GM23338 (cell line): Measurements from ENCODE around the gene PLBD2.

Experiments used
- EZH2 ChIP-seq: fragments of 200-600 bp; sonication (generic); IDR thresholded peaks from one replicate; pipeline ENCODE4 v1.8.0; 2017; ENCODE audit warnings: antibody characterized with exemption, mild to moderate bottlenecking, low read depth; ENCODE audit not compliant: unreplicated experiment
- POLR2AphosphoS5 ChIP-seq: IDR thresholded peaks from 2 replicates; pipeline ENCODE4 v1.6.1; 2016; ENCODE audit warnings: antibody characterized with exemption, low read depth

GRCh38 chr12:113388351-113388750 lies 30.0 kb downstream of the PLBD2 start:
- TF ChIP-seq EZH2, result no peak
- TF ChIP-seq POLR2AphosphoS5, result no peak
